ENCODE data around the gene GRAMD1B.

Gene GRAMD1B

DNA sequence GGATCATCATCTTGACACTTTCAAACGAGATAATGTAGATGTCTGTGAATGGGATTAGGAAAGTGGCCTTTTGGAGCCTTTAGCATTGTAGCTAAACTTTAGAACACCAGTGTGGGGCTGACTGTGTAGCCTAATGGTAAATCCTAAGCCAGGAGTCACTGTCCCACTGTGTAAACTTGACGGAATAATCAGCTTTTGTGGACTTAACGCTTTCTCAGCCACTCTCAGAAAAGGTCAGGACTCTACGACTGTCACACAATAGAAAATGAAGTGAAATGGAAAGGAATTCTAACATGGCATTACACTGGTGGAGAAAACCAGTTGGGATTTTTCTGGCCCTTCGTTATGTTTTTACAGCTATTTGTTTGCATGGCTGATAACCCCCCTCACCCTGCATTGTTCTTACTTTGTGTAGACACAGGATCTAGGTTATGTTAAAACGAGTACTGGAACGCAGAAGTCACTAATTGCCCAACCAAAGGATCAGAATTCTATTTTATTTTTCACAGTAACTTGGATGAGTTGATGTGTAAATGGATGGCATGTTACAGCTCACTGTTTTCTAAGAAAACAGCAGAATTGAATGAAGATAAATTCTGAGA is 22.0 kb upstream of the GRAMD1B start:
- ChIA-PET CTCF (interaction anchor here (0.5 to 9.9 kb wide), 47 partner anchors 10 to 321 kb away, joined by 3 to 422 read pairs (median 5); partner anchors contain the start of gene GRAMD1B), POLR2A (interaction anchor here (1.6 kb wide), 1 partner anchor 67 kb away, joined by 7 read pairs; no protein-coding TSS in a partner anchor)
- TF ChIP-seq, protein P1, sequence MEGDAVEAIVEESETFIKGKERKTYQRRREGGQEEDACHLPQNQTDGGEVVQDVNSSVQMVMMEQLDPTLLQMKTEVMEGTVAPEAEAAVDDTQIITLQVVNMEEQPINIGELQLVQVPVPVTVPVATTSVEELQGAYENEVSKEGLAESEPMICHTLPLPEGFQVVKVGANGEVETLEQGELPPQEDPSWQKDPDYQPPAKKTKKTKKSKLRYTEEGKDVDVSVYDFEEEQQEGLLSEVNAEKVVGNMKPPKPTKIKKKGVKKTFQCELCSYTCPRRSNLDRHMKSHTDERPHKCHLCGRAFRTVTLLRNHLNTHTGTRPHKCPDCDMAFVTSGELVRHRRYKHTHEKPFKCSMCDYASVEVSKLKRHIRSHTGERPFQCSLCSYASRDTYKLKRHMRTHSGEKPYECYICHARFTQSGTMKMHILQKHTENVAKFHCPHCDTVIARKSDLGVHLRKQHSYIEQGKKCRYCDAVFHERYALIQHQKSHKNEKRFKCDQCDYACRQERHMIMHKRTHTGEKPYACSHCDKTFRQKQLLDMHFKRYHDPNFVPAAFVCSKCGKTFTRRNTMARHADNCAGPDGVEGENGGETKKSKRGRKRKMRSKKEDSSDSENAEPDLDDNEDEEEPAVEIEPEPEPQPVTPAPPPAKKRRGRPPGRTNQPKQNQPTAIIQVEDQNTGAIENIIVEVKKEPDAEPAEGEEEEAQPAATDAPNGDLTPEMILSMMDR (IDR thresholded peaks at IDR 0.05; ENCODE audit: insufficient read depth, low read length, missing control alignments), result no peak
- no peak for DNase-seq (ENCODE audit: low read depth, low spot score)
- no peak overlapping the region for H3K4me3 ChIP-seq (ENCODE audit: low read depth, low read length)

GRCh38 chr11:123408619-123409455 is 21.2 kb upstream of the GRAMD1B start:
- TF ChIP-seq, protein P1 (IDR thresholded peaks at IDR 0.05; ENCODE audit: insufficient read depth, low read length, missing control alignments), result no peak
- H3K4me3 ChIP-seq (ENCODE audit: low read depth, low read length), result no peak overlapping the region
- ChIA-PET POLR2A (interaction anchor here (1.6 kb wide), 1 partner anchor 66 kb away, joined by 7 read pairs; no protein-coding TSS in a partner anchor), CTCF (interaction anchor here (0.5 to 9.9 kb wide), 26 partner anchors 9 to 321 kb away, joined by 3 to 422 read pairs (median 12); partner anchors contain the start of gene GRAMD1B)
- no peak for DNase-seq (ENCODE audit: low read depth, low spot score)

DNA sequence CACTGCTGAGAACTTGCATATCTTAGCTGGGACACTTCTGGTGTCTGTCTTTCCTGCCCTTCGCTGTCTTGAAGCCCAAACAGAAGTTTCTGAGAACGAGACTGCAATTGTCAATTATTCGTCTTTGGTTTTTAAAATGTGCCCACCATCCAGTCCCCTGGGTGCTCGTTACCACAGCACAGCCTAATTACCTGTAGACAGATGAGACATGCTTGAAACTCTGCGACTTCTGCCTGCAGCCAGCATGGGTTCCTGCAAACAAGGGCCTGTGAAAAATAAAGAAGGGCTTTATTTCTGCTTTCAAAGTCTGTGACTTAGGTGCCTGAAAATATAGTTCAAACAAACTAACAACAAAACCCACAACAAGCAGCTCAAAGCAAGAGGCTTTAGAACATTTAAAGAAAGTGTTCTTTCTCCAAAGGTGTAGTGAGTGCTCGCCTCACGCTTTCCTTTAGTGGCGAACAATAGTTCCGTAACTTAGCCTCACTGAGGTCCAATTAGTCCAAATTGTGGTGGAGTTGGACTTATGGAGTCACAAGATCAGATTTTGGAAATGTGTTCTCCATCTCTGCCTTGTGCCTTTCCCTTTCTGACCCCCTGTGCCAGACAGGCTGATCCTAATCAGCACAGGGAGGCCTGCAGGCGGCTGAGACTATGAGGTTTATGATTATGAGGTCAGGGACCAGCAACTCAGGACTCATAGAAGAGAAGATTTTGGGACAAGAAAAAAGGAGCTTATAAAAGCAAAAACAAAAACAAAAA is 20.4 kb upstream of the GRAMD1B start:
- H3K4me3 ChIP-seq (ENCODE audit: low read depth, low read length), result no peak overlapping the region
- TF ChIP-seq, protein P1 (IDR thresholded peaks at IDR 0.05; ENCODE audit: insufficient read depth, low read length, missing control alignments), result no peak
- POLR2A ChIA-PET, result no interaction called here
- DNase-seq (ENCODE audit: low read depth, low spot score), result no peak
- CTCF ChIA-PET, result interaction anchor here (0.9 to 9.9 kb wide), 10 partner anchors 8 to 167 kb away, joined by 3 to 422 read pairs (median 12); partner anchors contain the start of gene GRAMD1B

DNA sequence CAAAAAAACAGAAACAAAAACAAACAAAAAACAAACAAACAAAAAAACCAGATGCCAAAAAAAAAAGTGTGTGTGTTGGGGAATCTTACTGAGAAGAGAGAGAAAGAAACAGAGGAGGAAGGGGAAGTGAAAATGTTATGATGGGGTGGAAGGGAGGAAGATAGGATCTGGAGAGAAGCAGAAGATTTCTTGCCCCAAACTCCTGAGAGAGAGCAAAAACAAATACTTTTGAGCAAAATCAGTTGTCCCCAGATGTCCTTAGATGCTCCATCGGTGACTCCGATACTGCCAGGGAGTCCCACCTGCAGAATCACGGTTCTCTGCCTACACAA is 19.9 kb upstream of the GRAMD1B start:
- CTCF ChIA-PET, result interaction anchor here (0.9 to 9.9 kb wide), 6 partner anchors 17 to 166 kb away, joined by 3 to 422 read pairs (median 3); partner anchors contain the start of gene GRAMD1B

GRCh38 chr11:123413636-123414035 is 16.4 kb upstream of the GRAMD1B start:
- ChIA-PET POLR2A (no interaction called here), CTCF (interaction anchor here (0.7 to 9.9 kb wide), 5 partner anchors 11 to 163 kb away, joined by 3 to 422 read pairs (median 4); no protein-coding TSS in a partner anchor)
- DNase-seq (ENCODE audit: low read depth, low spot score), result no peak
- TF ChIP-seq, protein P1 (IDR thresholded peaks at IDR 0.05; ENCODE audit: insufficient read depth, low read length, missing control alignments), result no peak
- no peak overlapping the region for H3K4me3 ChIP-seq (ENCODE audit: low read depth, low read length)

More for the DNA sequence above, 19.9 kb upstream of the GRAMD1B start:
- TF ChIP-seq, protein P1 (IDR thresholded peaks at IDR 0.05; ENCODE audit: insufficient read depth, low read length, missing control alignments), result no peak
- no peak overlapping the region for H3K4me3 ChIP-seq (ENCODE audit: low read depth, low read length)
- DNase-seq (ENCODE audit: low read depth, low spot score), result no peak
- POLR2A ChIA-PET, result no interaction called here

All from AG04449 (cell line).